EH (cell line): ENCODE data around the gene TES.

Experiments used
- DNase-seq: peaks from one replicate; pipeline ENCODE4 v3.0.0-alpha.2; 2015; ENCODE audit warnings: low read depth

TES gene

DNA sequence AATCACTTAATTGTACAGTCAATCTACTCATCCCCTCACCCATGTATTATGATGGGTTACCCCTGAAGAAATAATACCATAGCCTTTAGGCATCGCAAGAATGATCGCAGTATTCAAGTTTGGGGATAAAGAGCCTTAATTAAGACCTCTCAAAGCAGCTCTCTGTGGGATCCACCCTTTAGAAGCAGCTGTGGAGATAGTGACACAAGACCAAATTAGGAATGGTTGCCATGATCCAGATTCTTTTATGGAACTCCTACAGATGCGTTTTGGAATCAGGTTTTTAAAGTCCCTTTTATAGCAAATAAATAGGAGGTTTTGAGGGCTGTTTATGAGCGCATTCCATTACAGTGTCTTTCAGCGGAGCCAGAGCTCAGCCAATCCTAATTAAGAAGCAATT lies 12.2 kb downstream of the TES start:
- peak; percentile 46 for DNase-seq

DNA sequence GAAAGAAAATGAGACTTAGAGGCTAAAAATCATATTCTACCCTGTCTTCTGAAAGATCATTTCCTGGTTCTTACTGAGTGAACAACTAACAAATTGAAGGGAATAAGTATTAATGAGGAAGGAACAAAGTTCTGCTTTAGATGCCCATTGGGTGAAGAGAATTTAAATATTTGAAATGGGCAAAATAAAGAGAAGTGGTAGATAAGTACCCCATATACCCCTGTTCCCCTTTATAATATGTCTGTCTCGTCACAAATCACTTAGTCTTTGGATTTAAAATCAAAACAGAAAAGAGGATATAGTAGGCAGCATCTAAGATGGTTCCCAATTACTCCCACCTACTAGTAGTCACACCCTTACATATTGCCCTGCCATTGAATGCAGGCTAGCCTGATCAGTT lies 13.2 kb downstream of the TES start:
- DNase-seq = no peak

DNA sequence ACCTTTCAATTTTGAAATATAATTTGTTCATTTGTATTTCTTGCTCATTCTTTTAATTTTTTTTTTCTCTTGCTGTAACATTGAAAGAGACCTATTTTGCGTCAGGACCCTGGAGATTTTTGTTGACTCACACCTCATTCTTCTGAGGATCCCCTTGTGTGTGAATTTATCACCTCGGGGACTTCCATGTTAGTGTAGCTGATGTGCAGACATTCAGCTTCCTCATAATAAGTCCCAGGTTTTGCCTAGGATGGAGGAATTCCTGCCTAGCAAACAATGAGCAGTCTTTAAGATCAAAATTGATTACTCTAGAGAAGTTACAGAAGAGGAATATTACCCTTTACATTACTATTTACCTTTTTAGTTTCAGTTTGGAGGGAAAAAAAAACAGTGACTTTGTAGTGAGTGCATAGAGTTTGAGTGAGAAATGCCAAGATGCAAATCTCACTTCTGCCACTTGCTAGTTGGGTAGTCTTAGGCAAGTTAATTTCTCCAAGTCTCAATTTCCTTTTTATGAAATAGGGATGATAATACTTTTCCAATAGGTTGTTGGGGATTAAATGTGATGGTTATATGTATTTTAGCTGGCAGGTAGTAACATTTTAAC lies 14.3 kb downstream of the TES start:
- DNase-seq = no peak

DNA sequence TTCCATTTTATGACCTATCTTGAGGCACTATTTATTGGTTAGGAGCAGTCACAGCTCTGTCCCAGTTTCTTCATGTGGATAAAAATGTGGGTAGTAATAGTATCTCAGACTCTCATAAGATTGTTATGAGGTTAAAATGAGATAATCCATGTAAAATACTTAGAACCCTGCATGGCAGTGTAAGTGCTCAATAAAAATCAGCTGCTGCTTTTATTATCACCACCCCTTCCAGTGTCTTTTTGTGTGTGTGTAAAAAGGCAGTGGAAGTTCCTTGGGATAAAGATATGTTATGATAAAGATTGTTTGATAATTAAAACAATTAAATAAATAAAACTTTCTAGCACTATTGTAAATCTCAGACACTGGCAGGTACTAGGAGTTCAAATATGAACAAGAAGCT lies 15.5 kb downstream of the TES start:
- no peak for DNase-seq

DNA sequence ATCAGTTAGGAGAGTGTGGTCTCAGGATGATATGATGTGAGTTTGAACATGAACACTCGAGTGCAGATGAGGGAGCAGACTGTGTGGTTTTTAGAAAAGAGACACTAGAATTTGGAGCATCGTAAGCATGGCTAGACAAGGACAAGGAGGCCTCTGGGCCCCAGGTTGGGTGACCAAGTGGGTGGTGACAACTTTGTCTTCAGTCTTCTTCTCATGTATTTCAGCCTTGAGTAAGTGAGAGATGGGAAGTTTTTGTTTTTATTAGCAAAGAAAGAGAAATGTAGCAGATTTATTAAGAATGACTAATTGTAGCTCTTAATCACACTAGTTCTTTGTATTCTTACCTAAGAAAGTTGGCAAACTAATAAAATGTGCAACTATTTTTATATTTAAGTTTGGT lies 16.3 kb downstream of the TES start:
- DNase-seq = no peak

DNA sequence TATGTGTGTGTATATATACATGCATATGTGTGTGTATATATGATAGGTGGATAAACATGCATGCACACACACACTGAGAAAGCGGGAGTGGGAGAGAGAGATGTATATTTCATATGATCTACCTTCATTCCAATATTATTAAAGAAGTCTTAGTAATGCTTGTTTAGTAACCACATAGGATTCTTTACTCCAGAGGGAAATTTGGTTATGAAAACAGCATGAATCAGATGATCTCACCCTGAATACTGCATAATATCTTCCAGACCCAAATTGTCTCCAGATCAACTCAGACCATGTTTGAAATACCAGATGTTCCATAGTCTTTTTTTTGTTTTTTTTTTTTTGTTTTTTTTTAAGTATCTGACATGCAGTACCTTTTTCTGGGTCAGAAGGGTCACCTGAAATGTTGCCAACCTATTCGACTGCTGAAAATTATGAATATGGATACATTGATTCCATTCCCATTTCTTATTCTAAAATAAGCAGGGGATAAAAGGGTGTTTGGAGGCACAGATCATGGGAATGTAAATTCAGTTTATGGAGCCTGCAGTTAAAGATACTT lies 17.4 kb downstream of the TES start:
- peak; percentile 85 for DNase-seq

DNA sequence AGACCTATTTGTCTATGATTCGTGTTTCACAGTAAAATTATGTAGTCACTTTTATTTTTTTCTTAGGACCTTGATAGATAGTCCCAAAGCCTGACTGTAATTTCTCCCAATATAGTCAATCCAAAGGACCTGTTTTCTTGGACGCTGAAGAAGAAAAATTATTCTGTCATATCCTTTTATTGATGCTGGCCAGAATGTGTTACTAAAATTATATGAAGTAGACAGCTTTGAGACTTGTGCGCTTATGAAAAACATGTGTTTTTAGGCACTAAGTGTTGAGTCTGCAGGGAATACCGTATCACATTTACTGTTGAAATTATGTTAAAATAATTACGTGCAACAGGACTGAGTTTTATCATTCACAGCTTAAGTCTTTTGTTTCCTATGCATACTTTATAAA lies 17.9 kb downstream of the TES start:
- DNase-seq = no peak

DNA sequence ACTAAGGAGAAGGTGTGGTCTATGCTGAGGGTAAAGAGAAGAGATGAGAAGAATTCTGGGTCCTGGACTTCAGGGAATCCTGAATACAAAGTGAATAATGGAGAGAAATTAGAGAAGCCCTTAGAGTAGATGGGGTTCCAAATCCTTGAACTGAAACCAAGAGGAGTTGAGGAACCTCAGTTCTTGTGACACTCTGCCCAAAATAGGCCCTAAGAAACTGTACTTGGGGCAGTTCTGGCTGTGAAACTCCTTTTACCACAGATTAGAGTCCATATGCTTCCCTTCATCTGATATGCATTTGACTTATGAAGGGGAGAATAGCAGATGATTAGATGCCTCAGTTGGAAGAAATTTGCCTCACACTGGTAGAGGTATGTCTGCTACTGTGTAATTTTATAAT lies 19.0 kb downstream of the TES start:
- no peak for DNase-seq

DNA sequence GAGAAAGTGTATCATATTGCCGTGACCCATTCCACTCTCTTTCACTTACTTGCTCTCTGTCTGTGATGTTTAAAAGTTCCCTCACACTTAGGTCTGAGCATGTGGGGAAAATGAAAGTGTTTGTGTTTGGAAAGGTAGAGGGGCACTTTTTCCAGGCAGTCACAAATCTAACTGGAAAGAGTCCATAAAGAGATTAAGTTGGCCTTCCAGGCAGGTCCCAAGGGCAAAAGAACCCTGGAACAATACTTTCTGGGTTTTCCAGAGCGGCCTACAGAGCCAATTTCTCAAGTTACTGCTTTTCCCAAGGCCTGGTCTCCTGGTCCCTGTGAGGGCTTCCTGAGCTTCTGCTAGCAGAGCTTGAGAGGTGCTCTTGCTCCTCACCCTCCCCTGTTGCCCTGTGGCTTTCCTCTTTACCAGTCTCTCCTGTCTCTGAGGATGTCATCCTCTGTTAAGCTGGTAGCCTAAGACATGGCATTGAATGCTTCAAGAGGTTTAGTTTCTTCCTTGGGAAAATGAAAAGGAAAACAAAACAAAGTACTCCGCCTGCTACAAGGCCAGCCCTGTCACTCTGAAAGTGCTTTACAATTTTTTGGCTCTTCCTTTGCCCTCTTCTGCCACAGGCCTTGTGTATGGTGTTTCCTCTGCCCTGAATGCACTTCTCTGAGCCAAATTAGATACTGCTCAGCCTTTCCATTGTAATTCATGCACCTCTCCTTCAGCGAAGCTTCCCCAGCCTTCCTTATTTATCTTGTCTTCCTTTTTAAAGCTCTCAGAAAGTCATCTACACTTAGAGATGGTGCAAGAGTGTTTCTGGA lies 20.1 kb downstream of the TES start:
- no peak for DNase-seq

DNA sequence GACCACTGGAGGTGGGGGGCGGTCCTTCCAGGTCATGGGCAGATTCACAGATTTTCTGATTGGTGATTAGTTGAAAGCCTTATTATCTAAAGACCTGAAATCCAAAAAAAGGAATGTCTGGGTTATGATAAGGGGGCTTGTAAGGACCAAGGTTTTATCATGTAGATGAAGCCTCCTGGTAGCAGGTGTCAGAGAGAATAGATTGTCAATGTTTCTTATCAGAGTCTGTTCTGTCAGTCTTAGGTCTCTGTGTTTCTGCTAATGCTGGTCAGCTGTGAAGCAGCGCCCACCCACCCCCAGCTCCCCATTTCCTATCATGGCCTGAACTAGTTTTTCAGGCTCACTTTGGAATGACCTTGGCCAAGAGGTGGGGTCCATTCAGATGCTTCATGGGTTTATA lies 21.2 kb downstream of the TES start:
- DNase-seq = no peak

DNA sequence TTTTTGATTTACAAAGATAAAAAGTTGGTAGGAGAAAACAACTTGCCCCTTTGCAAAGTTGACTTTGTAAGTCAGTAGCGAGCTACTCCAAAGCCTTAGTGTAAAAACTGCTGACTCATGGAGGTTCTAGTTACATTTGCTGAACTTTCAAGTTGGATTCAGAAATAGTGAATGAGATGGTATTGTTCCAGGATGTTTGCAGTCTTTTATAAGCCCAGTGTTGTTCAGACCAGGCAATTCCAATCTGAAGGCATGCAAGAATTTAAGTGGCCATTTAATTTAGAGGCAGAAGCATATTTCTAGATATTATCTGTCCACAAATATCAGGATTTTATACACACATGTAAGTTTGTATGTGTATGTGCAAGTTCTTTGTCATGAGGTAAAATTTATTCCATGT lies 21.6 kb downstream of the TES start:
- DNase-seq = peak; percentile 57

DNA sequence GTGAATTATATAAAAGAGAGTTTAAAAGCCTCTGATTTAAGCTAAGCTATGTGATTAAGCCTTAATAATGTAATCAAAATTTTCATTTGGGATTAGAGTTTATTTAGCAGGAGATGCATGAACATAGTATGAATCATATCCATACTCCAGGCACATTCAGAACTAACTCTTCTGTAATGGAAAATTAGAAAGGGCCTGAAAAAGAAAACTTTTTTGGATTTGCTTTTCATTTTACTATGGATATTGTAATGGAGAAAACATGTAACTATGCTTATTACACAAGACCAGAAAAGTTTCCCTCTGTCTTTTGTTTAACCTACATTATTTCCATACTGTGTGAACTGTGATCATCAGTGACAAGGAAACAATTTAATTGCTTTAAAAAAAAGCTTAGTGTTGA lies 22.0 kb downstream of the TES start:
- DNase-seq = peak; percentile 44

DNA sequence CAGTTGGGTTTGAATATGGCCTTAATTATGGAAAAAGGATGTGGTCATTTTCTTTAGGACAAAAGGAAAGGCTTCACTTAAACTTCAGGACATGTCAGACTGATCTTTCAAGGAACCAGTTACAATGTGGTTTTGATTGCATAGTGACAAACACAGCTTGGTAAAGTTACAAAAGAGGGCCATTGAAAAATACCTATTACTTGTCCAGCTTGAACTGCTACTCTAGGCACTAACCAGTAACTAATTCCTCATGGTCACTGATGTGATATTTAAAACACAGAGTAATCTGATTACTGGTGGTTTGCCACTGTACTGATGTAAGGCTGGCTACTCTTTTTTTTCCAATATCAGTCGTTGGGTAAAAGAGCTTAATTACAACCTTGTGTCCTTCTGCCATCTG lies 22.6 kb downstream of the TES start:
- DNase-seq = peak; percentile 34

DNA sequence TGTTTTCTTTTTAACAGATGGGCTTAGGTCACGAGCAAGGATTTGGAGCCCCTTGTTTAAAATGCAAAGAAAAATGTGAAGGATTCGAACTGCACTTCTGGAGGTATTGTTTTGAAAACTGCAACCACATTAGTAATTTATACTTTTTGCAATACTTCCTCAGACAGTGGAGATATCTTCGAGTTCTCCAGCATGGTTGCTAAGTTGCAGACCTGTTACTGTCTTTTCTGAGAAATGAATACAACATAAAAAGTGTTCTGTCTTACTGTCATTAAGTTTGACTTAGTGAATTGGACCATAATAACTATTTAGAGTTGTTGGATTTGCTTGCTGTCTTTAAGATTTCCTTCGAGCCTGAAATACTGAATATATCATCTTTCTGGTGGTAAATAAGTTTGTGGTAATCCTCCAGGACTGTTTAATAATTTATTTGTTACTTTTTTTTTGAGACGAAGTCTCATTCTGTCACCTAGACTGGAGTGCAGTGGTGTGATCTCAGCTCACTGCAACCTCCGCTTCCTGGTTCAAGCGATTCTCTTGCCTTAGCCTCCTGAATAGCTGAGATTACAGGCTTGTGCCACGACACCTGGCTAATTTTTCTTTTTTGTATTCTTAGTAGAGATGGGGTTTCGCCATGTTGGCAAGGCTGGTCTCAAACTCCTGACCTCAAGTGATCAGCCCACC lies 24.3 kb downstream of the TES start:
- DNase-seq = no peak

DNA sequence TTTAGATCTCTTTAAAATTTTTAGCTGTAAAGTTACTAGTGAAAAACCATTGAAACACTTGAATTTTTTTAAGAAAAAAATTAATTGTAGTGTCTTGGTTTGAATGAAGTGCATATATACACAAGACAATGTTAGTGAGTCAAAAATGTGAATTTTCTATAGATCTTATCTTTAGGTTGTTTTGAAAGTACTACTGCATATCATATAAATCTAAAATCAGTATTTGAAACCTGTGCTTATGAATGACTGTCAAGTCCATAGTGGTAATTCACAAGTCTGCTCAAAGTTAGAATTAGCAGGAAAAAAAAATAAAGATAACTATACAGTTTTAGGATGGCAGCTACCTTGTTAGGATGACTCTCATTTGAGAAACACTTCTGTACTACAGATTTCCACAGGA lies 25.0 kb downstream of the TES start:
- no peak for DNase-seq

DNA sequence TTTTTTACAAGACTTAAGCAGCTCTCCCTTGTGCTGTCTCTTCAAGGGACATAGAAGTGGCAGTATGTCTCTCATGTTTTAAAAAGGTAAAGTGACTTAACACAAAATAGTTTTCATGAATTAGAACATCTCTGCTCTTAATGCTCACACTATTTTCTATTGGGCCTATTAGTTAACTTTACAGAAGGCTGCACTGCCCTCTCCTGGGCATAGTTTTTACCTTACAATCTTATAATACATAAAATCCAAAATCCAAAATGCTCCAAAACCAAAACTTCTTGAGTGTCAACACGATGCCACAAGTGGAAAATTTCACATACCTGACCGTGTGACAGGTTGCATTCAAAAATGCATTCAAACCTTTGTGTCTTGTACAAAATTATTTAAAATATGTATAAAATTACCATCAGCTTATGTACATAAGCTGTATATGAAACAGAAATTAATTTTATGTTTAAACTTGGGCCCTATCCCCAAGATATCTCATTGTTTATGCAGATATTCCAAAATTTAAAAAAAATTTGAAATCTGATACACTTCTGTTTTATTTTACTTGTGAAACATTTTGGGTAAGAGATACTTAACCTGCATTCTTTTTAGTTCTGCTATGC lies 25.8 kb downstream of the TES start:
- peak; percentile 67 for DNase-seq

DNA sequence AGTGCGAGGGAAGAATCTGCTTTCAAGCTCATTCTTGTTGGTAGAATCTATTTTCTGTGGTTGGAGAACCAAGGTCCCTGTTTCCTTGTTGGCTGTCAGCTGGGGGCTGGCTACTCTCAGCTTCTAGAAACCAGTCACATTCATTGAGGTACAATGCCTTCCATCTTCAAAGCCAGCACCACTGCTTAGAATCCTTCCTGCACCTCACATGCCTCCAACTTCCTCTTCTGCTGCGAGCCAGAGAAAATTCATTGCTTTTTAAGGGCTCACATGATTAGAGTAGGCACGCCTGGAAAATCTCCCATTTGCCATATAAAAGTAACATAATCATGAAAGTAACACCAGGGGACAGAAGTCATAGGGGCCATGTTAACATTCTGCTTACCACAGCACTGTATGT lies 28.7 kb downstream of the TES start:
- DNase-seq = no peak

DNA sequence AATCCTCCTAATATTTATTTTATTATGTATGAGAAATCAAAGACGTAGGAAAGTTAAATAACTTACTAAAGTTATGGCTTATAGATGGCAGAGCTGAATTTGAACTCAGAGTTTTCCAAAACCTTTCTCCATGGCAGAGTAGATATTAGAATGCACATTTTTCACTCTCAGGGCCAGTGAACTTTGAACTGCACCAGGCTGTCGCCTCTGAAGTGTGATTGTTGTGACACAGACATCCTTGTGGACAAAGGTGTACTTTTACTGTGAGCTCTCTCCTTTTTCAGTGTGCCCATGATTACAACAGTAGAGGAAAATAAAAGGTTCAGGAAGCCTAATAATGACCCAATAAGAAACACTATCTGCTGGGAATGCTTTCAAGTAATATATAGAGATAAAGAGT lies 29.1 kb downstream of the TES start:
- DNase-seq = no peak

DNA sequence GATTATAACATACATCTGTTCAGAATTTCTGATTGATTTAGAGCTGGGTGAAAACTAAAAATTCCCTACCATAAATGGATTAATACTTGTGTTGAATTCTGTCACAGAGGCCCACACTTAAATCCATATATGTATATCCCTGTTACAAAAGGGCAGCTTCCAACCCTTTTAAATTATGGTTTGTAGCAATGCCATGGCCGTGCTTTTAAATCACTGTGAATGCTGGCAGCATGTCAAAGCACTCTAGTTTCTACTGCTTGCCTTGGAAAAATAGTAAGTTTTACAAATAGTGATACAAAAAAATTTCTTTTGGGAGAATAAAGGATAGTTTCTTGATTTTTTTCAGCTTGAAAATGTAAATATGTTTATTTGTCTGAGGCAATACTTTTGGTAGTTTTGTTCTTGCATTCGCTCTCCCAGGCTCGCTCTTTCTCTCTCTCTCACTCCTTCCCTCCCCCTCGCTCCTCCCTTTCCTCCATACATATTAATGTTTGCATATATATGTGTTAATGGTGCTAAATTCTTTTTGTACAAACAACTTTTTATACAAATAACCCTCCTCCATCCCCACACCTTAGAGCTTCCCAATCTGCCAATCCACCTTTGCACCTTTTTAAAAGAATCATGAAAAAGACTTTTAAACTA lies 29.8 kb downstream of the TES start:
- DNase-seq = no peak

DNA sequence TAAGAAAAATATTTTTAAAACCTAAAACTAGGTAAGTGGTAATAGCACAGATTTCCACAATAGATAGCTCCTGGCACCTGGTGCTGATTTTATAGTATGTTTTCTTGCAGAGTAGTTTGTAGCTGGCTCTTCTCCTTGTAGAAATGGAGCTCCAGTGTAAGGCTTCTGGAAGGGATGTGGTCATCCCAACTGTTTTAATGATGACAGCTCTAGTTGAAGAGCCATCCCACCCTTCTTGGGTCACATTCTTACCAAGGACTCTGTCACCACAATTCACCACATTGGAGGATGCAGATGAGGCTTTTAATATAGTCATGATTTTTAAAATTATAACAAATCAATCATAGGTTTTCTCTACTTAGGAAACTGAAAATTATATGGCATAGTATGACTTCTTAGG lies 31.0 kb downstream of the TES start:
- DNase-seq = peak; percentile 39

DNA sequence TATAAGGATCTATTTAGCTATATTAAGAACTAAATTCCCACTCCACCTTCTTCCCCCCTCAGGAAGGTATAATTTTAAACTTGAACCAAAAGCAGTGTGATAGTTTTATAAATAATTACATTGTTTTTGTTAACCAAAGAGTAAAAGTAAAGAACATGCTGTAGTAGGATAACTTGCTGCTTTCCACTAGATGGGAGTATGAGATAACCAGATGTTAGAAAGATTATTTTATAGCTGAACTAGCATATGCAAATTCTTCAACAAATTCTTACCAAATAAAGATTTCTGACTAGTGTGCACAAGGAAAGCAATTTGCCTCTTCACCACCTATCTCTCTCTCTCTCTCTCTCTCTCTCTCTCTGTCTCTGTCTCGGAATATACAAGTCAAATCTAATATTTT lies 31.8 kb downstream of the TES start:
- DNase-seq = peak; percentile 44

DNA sequence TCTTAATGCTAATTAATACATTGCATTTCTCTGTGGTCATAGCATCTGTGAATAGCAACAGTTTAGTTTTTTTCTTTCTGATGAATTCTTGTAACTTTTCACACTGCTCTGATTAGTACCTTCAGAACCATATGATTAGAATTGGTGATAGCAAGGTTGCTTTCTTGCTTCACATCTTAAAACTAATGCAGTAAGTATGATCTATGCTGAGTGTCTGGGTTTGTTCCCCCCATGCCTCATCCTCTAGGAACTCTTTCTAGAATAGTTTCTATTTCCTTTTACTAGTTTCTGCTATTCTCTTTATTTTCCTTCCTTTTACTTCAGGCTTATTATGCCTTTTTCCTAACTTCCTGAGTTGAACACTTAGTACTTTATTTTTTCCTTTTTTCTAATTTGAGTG lies 32.4 kb downstream of the TES start:
- DNase-seq = peak; percentile 40
